ENCODE measurements around the gene LACRT.

- TF ChIP-seq, protein P1, sequence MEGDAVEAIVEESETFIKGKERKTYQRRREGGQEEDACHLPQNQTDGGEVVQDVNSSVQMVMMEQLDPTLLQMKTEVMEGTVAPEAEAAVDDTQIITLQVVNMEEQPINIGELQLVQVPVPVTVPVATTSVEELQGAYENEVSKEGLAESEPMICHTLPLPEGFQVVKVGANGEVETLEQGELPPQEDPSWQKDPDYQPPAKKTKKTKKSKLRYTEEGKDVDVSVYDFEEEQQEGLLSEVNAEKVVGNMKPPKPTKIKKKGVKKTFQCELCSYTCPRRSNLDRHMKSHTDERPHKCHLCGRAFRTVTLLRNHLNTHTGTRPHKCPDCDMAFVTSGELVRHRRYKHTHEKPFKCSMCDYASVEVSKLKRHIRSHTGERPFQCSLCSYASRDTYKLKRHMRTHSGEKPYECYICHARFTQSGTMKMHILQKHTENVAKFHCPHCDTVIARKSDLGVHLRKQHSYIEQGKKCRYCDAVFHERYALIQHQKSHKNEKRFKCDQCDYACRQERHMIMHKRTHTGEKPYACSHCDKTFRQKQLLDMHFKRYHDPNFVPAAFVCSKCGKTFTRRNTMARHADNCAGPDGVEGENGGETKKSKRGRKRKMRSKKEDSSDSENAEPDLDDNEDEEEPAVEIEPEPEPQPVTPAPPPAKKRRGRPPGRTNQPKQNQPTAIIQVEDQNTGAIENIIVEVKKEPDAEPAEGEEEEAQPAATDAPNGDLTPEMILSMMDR (IDR thresholded peaks at IDR 0.05), result no peak
- TF ChIP-seq POLR2A (IDR thresholded peaks at IDR 0.05), result no peak
Measured at GRCh38 chr12:54611715-54612149, 23.0 kb downstream of the LACRT start.
